Prostate gland (tissue), 2 donors: ENCODE results near the gene SMG6. TPM values are rescaled to one million over a fixed set of nuclear protein-coding genes. Genes with fewer than 3 reads are reported as not detected.
A peak's percentile ranks its signal among the peaks of the same experiment; 100 is the strongest.

ENCODE experiments used
- DNase-seq: peaks from one replicate; pipeline ENCODE4 v3.0.0-alpha.2; 2019; ENCODE audit warnings: low spot score
- H3K27ac ChIP-seq, 2 donors: fragments of 200-600 bp; sonication (generic); 2 replicates each; pipeline ENCODE4 v1.5.1; 2017 to 2019
- H3K27me3 ChIP-seq: fragments of 200-600 bp; sonication (generic); replicated peaks from 2 replicates; pipeline ENCODE4 v1.5.1; 2019; ENCODE audit not compliant: insufficient read depth
- H3K36me3 ChIP-seq, 2 donors: fragments of 200-600 bp; sonication (generic); 1 replicate in 1 of 2; 2 replicates in 1 of 2; pipeline versions ENCODE4 v1.5.1 to v1.8.1; 2017 to 2019
- H3K4me1 ChIP-seq: fragments of 200-600 bp; sonication (generic); replicated peaks from 2 replicates; pipeline ENCODE4 v1.5.1; 2019
- H3K4me3 ChIP-seq, 2 donors: fragments of 200-600 bp; sonication (generic); 2 replicates each; pipeline ENCODE4 v1.5.1; 2017 to 2019
- H3K9me3 ChIP-seq: fragments of 200-600 bp; sonication (generic); 2 replicates; pipeline ENCODE4 v1.5.1; 2017
- POLR2A ChIP-seq: fragments of 450-650 bp; IDR thresholded peaks from one replicate; pipeline ENCODE4 v1.6.1; 2016; ENCODE audit warnings: antibody characterized with exemption, mild to moderate bottlenecking
- POLR2AphosphoS5 ChIP-seq: sonication (generic); formaldehyde crosslinking; IDR thresholded peaks from one replicate; pipeline ENCODE4 v1.6.1; 2017; ENCODE audit warnings: antibody characterized with exemption
- WGBS: methylation state at CpG from one replicate; pipeline ENCODE4 v1.1.5; 2018; 5-methylcytosine and 5-hydroxymethylcytosine counted together
- intact Hi-C: fragments of 100-400 bp; cut with DNase I; formaldehyde crosslinking; loops from one replicate; pipeline ENCODE4 v1.14.2; 2022
- total RNA-seq, 2 donors: library from RNA; depleted of rRNA; stranded (reverse); fragments of >200 nt; gene quantifications; one replicate each; pipeline ENCODE4 v1.1.0, GENCODE V29; 2016
- TF ChIP-seq, protein P1 (sequence below), 4 experiments: fragments of 200-600 bp in 2 of 4; fragments of 450-650 bp in 2 of 4; sonication (generic) in 2 of 4; IDR thresholded peaks; 1 replicate in 3 of 4; 2 replicates in 1 of 4; pipeline ENCODE4 v1.5.1; 2016 to 2019; ENCODE audit warnings: antibody characterized with exemption in 4 of 4, mild to moderate bottlenecking in 2 of 4, moderate library complexity in 2 of 4

Gene SMG6
- total RNA-seq, 2 donors from 2014 or later: 23.8 to 56.0 TPM

DNA sequence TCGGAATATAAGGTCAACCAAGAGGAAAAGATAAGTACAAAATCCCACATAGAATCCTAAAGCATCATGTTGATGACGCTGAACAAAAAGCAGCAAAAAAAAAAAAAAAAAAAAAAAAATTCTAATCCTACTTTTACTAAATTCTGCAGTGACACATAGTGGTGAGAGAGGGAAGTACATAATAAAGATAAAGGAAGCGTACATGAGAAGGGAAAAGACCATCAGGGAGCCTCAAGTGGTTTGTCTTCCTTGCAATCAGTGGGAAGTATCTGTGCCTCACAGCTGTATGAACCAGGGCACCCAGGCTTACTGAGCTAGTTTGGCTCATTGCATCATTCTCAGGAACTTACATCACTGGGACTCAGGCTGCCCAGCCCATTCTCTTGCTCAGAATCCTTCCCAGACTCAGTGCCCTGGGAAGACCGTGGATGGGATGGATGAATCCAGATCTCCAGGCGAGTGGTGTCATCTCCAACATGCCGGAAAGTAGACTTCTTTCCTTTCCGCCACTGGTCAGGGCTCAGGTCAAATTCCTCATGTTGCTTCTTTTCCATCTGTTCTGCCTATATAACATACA lies 21.2 kb downstream of the SMG6 start:
- H3K4me3 ChIP-seq: no peak overlapping the region
- no peaks in the 10 kb centered on the region for H3K9me3 ChIP-seq
- H3K27ac ChIP-seq: no peak overlapping the region
- intact Hi-C loops: loop anchor here (2.0 to 5.0 kb wide), 2 partner anchors 40 to 228 kb away; partner anchors contain the start of gene HIC1
- no peaks in the 10 kb centered on the region for H3K36me3 ChIP-seq
- no peaks in the 10 kb centered on the region for H3K27me3 ChIP-seq
- TF ChIP-seq POLR2A: no peak
- TF ChIP-seq POLR2AphosphoS5: no peak
- TF ChIP-seq, protein P1, sequence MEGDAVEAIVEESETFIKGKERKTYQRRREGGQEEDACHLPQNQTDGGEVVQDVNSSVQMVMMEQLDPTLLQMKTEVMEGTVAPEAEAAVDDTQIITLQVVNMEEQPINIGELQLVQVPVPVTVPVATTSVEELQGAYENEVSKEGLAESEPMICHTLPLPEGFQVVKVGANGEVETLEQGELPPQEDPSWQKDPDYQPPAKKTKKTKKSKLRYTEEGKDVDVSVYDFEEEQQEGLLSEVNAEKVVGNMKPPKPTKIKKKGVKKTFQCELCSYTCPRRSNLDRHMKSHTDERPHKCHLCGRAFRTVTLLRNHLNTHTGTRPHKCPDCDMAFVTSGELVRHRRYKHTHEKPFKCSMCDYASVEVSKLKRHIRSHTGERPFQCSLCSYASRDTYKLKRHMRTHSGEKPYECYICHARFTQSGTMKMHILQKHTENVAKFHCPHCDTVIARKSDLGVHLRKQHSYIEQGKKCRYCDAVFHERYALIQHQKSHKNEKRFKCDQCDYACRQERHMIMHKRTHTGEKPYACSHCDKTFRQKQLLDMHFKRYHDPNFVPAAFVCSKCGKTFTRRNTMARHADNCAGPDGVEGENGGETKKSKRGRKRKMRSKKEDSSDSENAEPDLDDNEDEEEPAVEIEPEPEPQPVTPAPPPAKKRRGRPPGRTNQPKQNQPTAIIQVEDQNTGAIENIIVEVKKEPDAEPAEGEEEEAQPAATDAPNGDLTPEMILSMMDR (IDR thresholded peaks at IDR 0.05): peak in 3 of 4 experiments; percentile 57 to 63 (median 60)
- DNase-seq: no peak
- WGBS: 54% methylated on average over 7 of the region's 7 CpGs
- no peaks in the 10 kb centered on the region for H3K4me1 ChIP-seq

DNA sequence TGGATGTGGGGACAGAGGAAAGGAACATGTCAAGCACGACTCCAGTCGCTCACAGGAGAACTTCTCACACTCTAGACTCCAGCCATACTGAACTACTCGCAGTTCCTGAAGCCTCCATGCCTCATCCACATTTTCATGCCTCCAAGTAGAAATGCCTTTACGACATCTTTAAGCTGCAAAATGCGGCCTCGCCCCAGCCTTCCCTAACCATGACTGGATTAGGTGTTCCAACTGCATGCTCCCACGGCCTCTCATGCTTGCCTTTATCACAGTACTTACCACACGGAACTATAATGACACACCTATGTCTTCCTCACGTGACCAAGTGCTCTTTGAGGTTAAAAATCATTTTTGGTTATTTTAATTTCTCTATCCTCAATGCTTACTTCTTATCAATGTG lies 23.9 kb downstream of the SMG6 start:
- WGBS: 93% methylated on average over 9 of the region's 9 CpGs
- H3K4me1 ChIP-seq: no peaks in the 10 kb centered on the region
- TF ChIP-seq, protein P1 (IDR thresholded peaks at IDR 0.05): no peak
- no peak for TF ChIP-seq POLR2AphosphoS5
- no peak for TF ChIP-seq POLR2A

GRCh38 chr17:2277429-2278170 lies 26.0 kb downstream of the SMG6 start:
- no peak overlapping the region for H3K27ac ChIP-seq
- H3K4me1 ChIP-seq: no peaks in the 10 kb centered on the region
- H3K9me3 ChIP-seq: no peaks in the 10 kb centered on the region
- H3K27me3 ChIP-seq: no peaks in the 10 kb centered on the region
- no peak overlapping the region for H3K4me3 ChIP-seq
- no peak for DNase-seq
- intact Hi-C loops: no loop called here
- no peaks in the 10 kb centered on the region for H3K36me3 ChIP-seq
- TF ChIP-seq POLR2A (no peak), POLR2AphosphoS5 (no peak)
- TF ChIP-seq, protein P1 (IDR thresholded peaks at IDR 0.05): no peak
- 74% methylated on average over 9 of the region's 9 CpGs for WGBS

More for the DNA sequence above, 23.9 kb downstream of the SMG6 start:
- Histone ChIP-seq H3K27me3 (no peaks in the 10 kb centered on the region), H3K4me3 (no peak overlapping the region), H3K36me3 (no peaks in the 10 kb centered on the region), H3K27ac (no peak overlapping the region), H3K9me3 (no peaks in the 10 kb centered on the region)
- intact Hi-C loops: loop anchor here (5.0 kb wide), 1 partner anchor 37 kb away; no protein-coding TSS in a partner anchor
- DNase-seq: no peak

GRCh38 chr17:2275722-2276121 lies 27.9 kb downstream of the SMG6 start:
- Histone ChIP-seq H3K27me3 (no peaks in the 10 kb centered on the region), H3K4me3 (no peak overlapping the region), H3K27ac (no peak overlapping the region), H3K4me1 (no peaks in the 10 kb centered on the region), H3K9me3 (no peaks in the 10 kb centered on the region), H3K36me3 (no peaks in the 10 kb centered on the region)
- DNase-seq: no peak
- TF ChIP-seq POLR2AphosphoS5: no peak
- TF ChIP-seq, protein P1 (IDR thresholded peaks at IDR 0.05): no peak
- TF ChIP-seq POLR2A: no peak
- WGBS: 72% methylated on average over 1 of the region's 1 CpG
- intact Hi-C loops: no loop called here

DNA sequence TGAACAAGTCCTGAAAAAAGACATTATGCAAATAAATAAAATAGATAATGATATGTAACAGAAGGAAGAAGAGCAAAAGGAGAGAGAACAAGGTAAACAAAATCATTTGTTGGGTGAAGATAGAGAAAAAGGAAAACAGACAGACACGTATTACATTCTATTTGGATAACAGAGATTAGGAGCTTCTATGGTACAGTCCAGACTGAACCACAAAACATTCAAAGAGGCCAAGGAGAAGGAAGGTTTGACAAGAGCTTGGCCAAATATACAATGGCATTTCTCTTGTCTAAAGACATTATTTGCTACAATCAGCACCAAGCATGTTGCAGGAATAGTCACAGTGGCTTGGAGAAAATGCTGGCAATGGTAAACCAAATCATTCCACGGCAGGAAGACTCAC lies 29.2 kb downstream of the SMG6 start:
- no peaks in the 10 kb centered on the region for H3K36me3 ChIP-seq

More for the DNA sequence above, 29.2 kb downstream of the SMG6 start:
- TF ChIP-seq POLR2A: no peak
- TF ChIP-seq, protein P1 (IDR thresholded peaks at IDR 0.05): no peak
- no peak for TF ChIP-seq POLR2AphosphoS5
- no peaks in the 10 kb centered on the region for H3K27me3 ChIP-seq
- H3K9me3 ChIP-seq: no peaks in the 10 kb centered on the region
- DNase-seq: no peak
- 27% methylated on average over 2 of the region's 2 CpGs for WGBS
- H3K4me1 ChIP-seq: no peaks in the 10 kb centered on the region
- intact Hi-C loops: no loop called here
- no peak overlapping the region for H3K27ac ChIP-seq
- no peak overlapping the region for H3K4me3 ChIP-seq
